Liver (tissue), 9 donors: ENCODE data around the gene INSYN2B. TPM values are rescaled to one million over a fixed set of nuclear protein-coding genes. Genes with fewer than 3 reads are reported as not detected.

ENCODE experiments used
- DNase-seq: peaks from one replicate; pipeline ENCODE4 v3.0.0-alpha.2; 2017; ENCODE audit warnings: low spot score
- H3K27ac ChIP-seq, 2 donors: one replicate each; pipeline ENCODE4 v1.7.0; 2013; ENCODE audit warnings: inconsistent platforms in 2 of 2, low read length in 2 of 2, control low read depth in 1 of 2, low read depth in 1 of 2, mild to moderate bottlenecking in 1 of 2
- H3K27me3 ChIP-seq, 4 donors: one replicate each; pipeline versions ENCODE4 v1.6.1 to v1.7.0; 2013; ENCODE audit warnings: low read length in 3 of 4, inconsistent platforms in 1 of 4, mild to moderate bottlenecking in 1 of 4, moderate library complexity in 1 of 4; ENCODE audit not compliant: control insufficient read depth in 4 of 4, insufficient read depth in 4 of 4
- H3K36me3 ChIP-seq, 4 donors: one replicate each; pipeline versions ENCODE4 v1.6.1 to v1.7.0; 2013; ENCODE audit warnings: low read length in 3 of 4, mild to moderate bottlenecking in 3 of 4, low read depth in 1 of 4, moderate library complexity in 1 of 4; ENCODE audit not compliant: control insufficient read depth in 4 of 4, insufficient read depth in 3 of 4
- H3K4me1 ChIP-seq, 4 donors: one replicate each; pipeline versions ENCODE4 v1.6.1 to v1.7.0; 2013; ENCODE audit warnings: low read length in 3 of 4, mild to moderate bottlenecking in 3 of 4, moderate library complexity in 1 of 4; ENCODE audit not compliant: control insufficient read depth in 4 of 4, insufficient read depth in 4 of 4
- H3K4me3 ChIP-seq, 3 donors: one replicate each; pipeline versions ENCODE4 v1.6.1 to v1.7.0; 2013; ENCODE audit warnings: low read length in 3 of 3, control low read depth in 1 of 3, low read depth in 1 of 3, mild to moderate bottlenecking in 1 of 3
- H3K9ac ChIP-seq, 2 donors: one replicate each; pipeline ENCODE4 v1.7.0; 2013; ENCODE audit warnings: low read length in 2 of 2, mild to moderate bottlenecking in 2 of 2, moderate library complexity in 2 of 2, control low read depth in 1 of 2, low read depth in 1 of 2
- H3K9me3 ChIP-seq, 4 donors: one replicate each; pipeline versions ENCODE4 v1.6.1 to v1.7.0; 2013; ENCODE audit warnings: low read length in 3 of 4; ENCODE audit not compliant: control insufficient read depth in 4 of 4
- EGR1 ChIP-seq, 2 donors: IDR thresholded peaks; 2 replicates each; pipeline ENCODE4 v1.6.1; 2016 to 2018; ENCODE audit warnings: antibody characterized with exemption in 2 of 2, low read depth in 2 of 2
- FOXA1 ChIP-seq: IDR thresholded peaks from 2 replicates; pipeline ENCODE4 v1.6.1; 2016; ENCODE audit warnings: antibody characterized with exemption
- FOXA2 ChIP-seq: IDR thresholded peaks from 2 replicates; pipeline ENCODE4 v1.6.1; 2016; ENCODE audit warnings: antibody characterized with exemption
- GABPA ChIP-seq, 2 donors: IDR thresholded peaks in 1 of 2; conservative IDR thresholded peaks in 1 of 2; 2 replicates each; pipeline ENCODE4 v1.6.1; 2016; ENCODE audit warnings: antibody characterized with exemption in 2 of 2, mild to moderate bottlenecking in 1 of 2, moderate library complexity in 1 of 2
- HNF4A ChIP-seq, 2 donors: conservative IDR thresholded peaks; 2 replicates each; pipeline ENCODE4 v1.6.1; 2016; ENCODE audit warnings: antibody characterized with exemption in 2 of 2, mild to moderate bottlenecking in 2 of 2
- HNF4G ChIP-seq: IDR thresholded peaks from 2 replicates; pipeline ENCODE4 v1.6.1; 2016; ENCODE audit warnings: antibody characterized with exemption
- JUND ChIP-seq, 2 donors: IDR thresholded peaks; 2 replicates each; pipeline ENCODE4 v1.6.1; 2016; ENCODE audit warnings: antibody characterized with exemption in 2 of 2
- NR2F2 ChIP-seq: IDR thresholded peaks from 2 replicates; pipeline ENCODE4 v1.6.1; 2016; ENCODE audit warnings: antibody characterized with exemption
- RAD21 ChIP-seq, 2 donors: IDR thresholded peaks; 2 replicates each; pipeline ENCODE4 v1.6.1; 2016; ENCODE audit warnings: antibody characterized with exemption in 2 of 2, mild to moderate bottlenecking in 2 of 2
- RXRA ChIP-seq, 2 donors: IDR thresholded peaks; 2 replicates each; pipeline ENCODE4 v1.6.1; 2017 to 2018; ENCODE audit warnings: antibody characterized with exemption in 2 of 2, mild to moderate bottlenecking in 1 of 2
- SP1 ChIP-seq: IDR thresholded peaks from 2 replicates; pipeline ENCODE4 v1.6.1; 2018; ENCODE audit warnings: antibody characterized with exemption, mild to moderate bottlenecking
- TAF1 ChIP-seq: conservative IDR thresholded peaks from 2 replicates; pipeline ENCODE4 v1.6.1; 2016; ENCODE audit warnings: antibody characterized with exemption, mild to moderate bottlenecking
- YY1 ChIP-seq: IDR thresholded peaks from 2 replicates; pipeline ENCODE4 v1.6.1; 2016; ENCODE audit warnings: antibody characterized with exemption, mild to moderate bottlenecking
- WGBS: extraction: QIAGEN DNeasy Blood & Tissue Kit; methylation state at CpG from one replicate; pipeline ENCODE4 v1.1.7; 2013; 5-methylcytosine and 5-hydroxymethylcytosine counted together
- polyA plus RNA-seq, 2 donors: library from polyadenylated mRNA; stranded (reverse) in 1 of 2; unstranded in 1 of 2; fragments of 200-250 nt in 1 of 2; fragments of >200 nt in 1 of 2; fragmentation: Nextera tagmentation in 1 of 2; extraction: Ambion mirVana in 1 of 2; gene quantifications; one replicate each; pipeline versions ENCODE4 v1.2.1 to v1.2.3, GENCODE V29; 2013 to 2015
- total RNA-seq, 2 donors: library from RNA; depleted of rRNA; stranded (reverse); fragments of >200 nt; gene quantifications; one replicate each; pipeline ENCODE4 v1.2.3, GENCODE V29; 2014
- TF ChIP-seq, protein P1 (sequence below): IDR thresholded peaks from 2 replicates; pipeline ENCODE4 v1.6.1; 2016; ENCODE audit warnings: antibody characterized with exemption, mild to moderate bottlenecking
- TF ChIP-seq, protein P2 (sequence below): IDR thresholded peaks from 2 replicates; pipeline ENCODE4 v1.6.1; 2016; ENCODE audit warnings: antibody characterized with exemption
- TF ChIP-seq, protein P3 (sequence below): IDR thresholded peaks from 2 replicates; pipeline ENCODE4 v1.6.1; 2016; ENCODE audit warnings: antibody characterized with exemption
- TF ChIP-seq, protein P4 (sequence below): IDR thresholded peaks from 2 replicates; pipeline ENCODE4 v1.6.1; 2016; ENCODE audit warnings: antibody characterized with exemption
- donor health status: healthy.
- donor health status: healthy.
- donor health status: healthy.
- donor health status: healthy.
- donor health status: healthy.

Gene INSYN2B
- total and polyA plus RNA-seq, 4 donors, result 0.08 to 0.33 (median 0.13) TPM; not detected in 1

DNA sequence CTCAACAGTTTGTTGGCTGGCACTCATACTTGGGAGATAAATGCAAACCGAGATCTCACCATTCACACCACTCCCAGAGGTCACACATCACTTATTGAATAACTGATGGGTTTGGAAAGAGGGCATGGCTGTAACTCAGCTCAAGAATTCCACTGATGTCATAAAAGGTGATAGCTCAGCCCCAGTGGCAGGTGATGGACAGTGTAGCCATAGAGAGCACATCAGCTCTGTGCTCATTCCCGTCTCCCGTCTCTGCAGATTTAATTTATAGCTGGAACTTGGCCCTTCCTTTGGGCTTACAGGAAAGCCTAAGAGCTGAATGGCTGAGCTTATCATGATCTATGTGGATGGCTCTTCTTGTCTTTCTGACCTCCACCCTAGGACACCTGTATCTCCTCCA lies 59.8 kb downstream of the INSYN2B start:
- DNase-seq, result no peak
- H3K4me1 ChIP-seq, result no peaks in the 10 kb centered on the region
- TF ChIP-seq SP1, result no peak
- TF ChIP-seq RAD21 (IDR thresholded peaks at IDR 0.05), result no peak
- TF ChIP-seq, protein P1, sequence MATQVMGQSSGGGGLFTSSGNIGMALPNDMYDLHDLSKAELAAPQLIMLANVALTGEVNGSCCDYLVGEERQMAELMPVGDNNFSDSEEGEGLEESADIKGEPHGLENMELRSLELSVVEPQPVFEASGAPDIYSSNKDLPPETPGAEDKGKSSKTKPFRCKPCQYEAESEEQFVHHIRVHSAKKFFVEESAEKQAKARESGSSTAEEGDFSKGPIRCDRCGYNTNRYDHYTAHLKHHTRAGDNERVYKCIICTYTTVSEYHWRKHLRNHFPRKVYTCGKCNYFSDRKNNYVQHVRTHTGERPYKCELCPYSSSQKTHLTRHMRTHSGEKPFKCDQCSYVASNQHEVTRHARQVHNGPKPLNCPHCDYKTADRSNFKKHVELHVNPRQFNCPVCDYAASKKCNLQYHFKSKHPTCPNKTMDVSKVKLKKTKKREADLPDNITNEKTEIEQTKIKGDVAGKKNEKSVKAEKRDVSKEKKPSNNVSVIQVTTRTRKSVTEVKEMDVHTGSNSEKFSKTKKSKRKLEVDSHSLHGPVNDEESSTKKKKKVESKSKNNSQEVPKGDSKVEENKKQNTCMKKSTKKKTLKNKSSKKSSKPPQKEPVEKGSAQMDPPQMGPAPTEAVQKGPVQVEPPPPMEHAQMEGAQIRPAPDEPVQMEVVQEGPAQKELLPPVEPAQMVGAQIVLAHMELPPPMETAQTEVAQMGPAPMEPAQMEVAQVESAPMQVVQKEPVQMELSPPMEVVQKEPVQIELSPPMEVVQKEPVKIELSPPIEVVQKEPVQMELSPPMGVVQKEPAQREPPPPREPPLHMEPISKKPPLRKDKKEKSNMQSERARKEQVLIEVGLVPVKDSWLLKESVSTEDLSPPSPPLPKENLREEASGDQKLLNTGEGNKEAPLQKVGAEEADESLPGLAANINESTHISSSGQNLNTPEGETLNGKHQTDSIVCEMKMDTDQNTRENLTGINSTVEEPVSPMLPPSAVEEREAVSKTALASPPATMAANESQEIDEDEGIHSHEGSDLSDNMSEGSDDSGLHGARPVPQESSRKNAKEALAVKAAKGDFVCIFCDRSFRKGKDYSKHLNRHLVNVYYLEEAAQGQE, result no peak
- no peak for TF ChIP-seq HNF4A (conservative IDR thresholded peaks at IDR 0.05)
- TF ChIP-seq, protein P2, sequence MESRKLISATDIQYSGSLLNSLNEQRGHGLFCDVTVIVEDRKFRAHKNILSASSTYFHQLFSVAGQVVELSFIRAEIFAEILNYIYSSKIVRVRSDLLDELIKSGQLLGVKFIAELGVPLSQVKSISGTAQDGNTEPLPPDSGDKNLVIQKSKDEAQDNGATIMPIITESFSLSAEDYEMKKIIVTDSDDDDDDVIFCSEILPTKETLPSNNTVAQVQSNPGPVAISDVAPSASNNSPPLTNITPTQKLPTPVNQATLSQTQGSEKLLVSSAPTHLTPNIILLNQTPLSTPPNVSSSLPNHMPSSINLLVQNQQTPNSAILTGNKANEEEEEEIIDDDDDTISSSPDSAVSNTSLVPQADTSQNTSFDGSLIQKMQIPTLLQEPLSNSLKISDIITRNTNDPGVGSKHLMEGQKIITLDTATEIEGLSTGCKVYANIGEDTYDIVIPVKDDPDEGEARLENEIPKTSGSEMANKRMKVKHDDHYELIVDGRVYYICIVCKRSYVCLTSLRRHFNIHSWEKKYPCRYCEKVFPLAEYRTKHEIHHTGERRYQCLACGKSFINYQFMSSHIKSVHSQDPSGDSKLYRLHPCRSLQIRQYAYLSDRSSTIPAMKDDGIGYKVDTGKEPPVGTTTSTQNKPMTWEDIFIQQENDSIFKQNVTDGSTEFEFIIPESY, result no peak
- TF ChIP-seq RXRA (IDR thresholded peaks at IDR 0.05), result no peak
- TF ChIP-seq, protein P3, sequence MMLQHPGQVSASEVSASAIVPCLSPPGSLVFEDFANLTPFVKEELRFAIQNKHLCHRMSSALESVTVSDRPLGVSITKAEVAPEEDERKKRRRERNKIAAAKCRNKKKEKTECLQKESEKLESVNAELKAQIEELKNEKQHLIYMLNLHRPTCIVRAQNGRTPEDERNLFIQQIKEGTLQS, result no peak
- no peak for TF ChIP-seq FOXA2
- TF ChIP-seq JUND (IDR thresholded peaks at IDR 0.05), result no peak
- TF ChIP-seq EGR1 (IDR thresholded peaks at IDR 0.05; ENCODE audit: low read depth in 2 of 2), result no peak
- TF ChIP-seq HNF4G, result no peak
- no peak for TF ChIP-seq NR2F2
- no peak for TF ChIP-seq YY1
- no peak for TF ChIP-seq TAF1
- no peak for TF ChIP-seq FOXA1
- TF ChIP-seq, protein P4, sequence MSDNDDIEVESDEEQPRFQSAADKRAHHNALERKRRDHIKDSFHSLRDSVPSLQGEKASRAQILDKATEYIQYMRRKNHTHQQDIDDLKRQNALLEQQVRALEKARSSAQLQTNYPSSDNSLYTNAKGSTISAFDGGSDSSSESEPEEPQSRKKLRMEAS, result no peak
- no peak for TF ChIP-seq GABPA (IDR thresholded peaks at IDR 0.05 in 1 of 2, conservative IDR thresholded peaks at IDR 0.05 in 1 of 2)
- no peak overlapping the region for H3K4me3 ChIP-seq
- 77% methylated on average over 3 of the region's 3 CpGs for WGBS
- H3K9ac ChIP-seq, result no peak overlapping the region
- H3K27ac ChIP-seq, result no peak overlapping the region
- H3K9me3 ChIP-seq, result no peaks in the 10 kb centered on the region
- no peaks in the 10 kb centered on the region for H3K36me3 ChIP-seq
- H3K27me3 ChIP-seq, result no peaks in the 10 kb centered on the region

DNA sequence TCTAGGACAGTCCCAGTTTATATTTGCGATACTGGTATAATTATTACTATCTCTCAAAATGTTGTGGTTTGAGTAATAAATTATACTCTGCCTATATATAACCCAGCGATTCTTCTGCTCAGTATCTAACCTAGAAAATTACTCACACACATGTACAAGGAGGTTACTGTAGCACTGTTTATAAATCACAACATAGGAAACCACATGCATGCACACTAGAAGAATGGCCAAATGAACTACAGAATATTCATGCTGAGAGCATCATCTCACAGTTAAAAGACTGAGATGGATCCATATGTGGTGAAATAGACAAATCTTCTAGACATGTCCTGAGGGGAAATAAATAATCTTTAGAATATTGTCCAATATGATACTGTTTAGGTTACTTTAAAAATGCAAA lies 62.1 kb downstream of the INSYN2B start:
- TF ChIP-seq NR2F2, result no peak
- TF ChIP-seq FOXA1, result no peak
- H3K36me3 ChIP-seq, result no peaks in the 10 kb centered on the region
- no peak overlapping the region for H3K9ac ChIP-seq
- no peaks in the 10 kb centered on the region for H3K27me3 ChIP-seq
- no peak overlapping the region for H3K4me3 ChIP-seq
- H3K27ac ChIP-seq, result no peak overlapping the region
- H3K4me1 ChIP-seq, result no peaks in the 10 kb centered on the region
- 77% methylated on average over 2 of the region's 2 CpGs for WGBS
- DNase-seq, result no peak
- H3K9me3 ChIP-seq, result no peaks in the 10 kb centered on the region
